OCI-LY1 (cell line): Measurements from ENCODE around the gene TUBA1C.
A peak's percentile ranks its signal among the peaks of the same experiment; 100 is the strongest.

Experiments used
- H2AFZ ChIP-seq: fragments of 200-600 bp; sonication (generic), shearing (Covaris generic); 2 replicates; pipeline ENCODE4 v1.6.0; 2014; ENCODE audit warnings: antibody characterized with exemption, mild to moderate bottlenecking, low read length
- H3F3A ChIP-seq: fragments of 200-600 bp; sonication (generic), shearing (Covaris generic); 2 replicates; pipeline ENCODE4 v1.6.0; 2014; ENCODE audit warnings: mild to moderate bottlenecking, antibody characterized with exemption, low read length, moderate library complexity; ENCODE audit not compliant: insufficient read depth
- H3K27ac ChIP-seq: fragments of 200-600 bp; sonication (generic); 2 replicates; pipeline ENCODE4 v1.5.1; 2014; ENCODE audit warnings: low read length, mixed run types, mild to moderate bottlenecking, low read depth; ENCODE audit not compliant: poor library complexity, severe bottlenecking
- H3K27me3 ChIP-seq: fragments of 200-600 bp; sonication (generic); 2 replicates; pipeline ENCODE4 v1.6.0; 2014; ENCODE audit warnings: antibody characterized with exemption, mild to moderate bottlenecking, low read length, moderate library complexity; ENCODE audit not compliant: insufficient read depth
- H3K36me3 ChIP-seq: fragments of 200-600 bp; sonication (generic); 2 replicates; pipeline ENCODE4 v1.6.1; 2014; ENCODE audit warnings: mild to moderate bottlenecking, antibody characterized with exemption, low read length, moderate library complexity, mixed read lengths; ENCODE audit not compliant: insufficient read depth
- H3K4me1 ChIP-seq: fragments of 200-600 bp; sonication (generic); 2 replicates; pipeline ENCODE4 v1.5.1; 2014; ENCODE audit warnings: mild to moderate bottlenecking, low read length, moderate library complexity; ENCODE audit not compliant: insufficient read depth, severe bottlenecking
- H3K4me2 ChIP-seq: fragments of 200-600 bp; sonication (generic), shearing (Covaris generic); 2 replicates; pipeline ENCODE4 v1.6.1; 2014; ENCODE audit warnings: low read length
- H3K4me3 ChIP-seq: fragments of 200-600 bp; sonication (generic); 2 replicates; pipeline ENCODE4 v1.5.1; 2014; ENCODE audit warnings: low read length, low read depth, mild to moderate bottlenecking, mixed read lengths; ENCODE audit not compliant: poor library complexity, severe bottlenecking
- H3K79me2 ChIP-seq: fragments of 200-600 bp; shearing (Covaris generic); 2 replicates; pipeline ENCODE4 v1.6.1; 2016; ENCODE audit warnings: mixed run types, low read length, mixed read lengths; ENCODE audit not compliant: insufficient read depth
- H3K9ac ChIP-seq: fragments of 200-600 bp; sonication (generic), shearing (Covaris generic); 2 replicates; pipeline ENCODE4 v1.6.1; 2014; ENCODE audit warnings: mild to moderate bottlenecking, low read length, mixed read lengths
- H3K9me2 ChIP-seq: fragments of 200-600 bp; sonication (generic), shearing (Covaris generic); 2 replicates; pipeline ENCODE4 v1.6.1; 2014; ENCODE audit warnings: low read depth, mild to moderate bottlenecking, low read length, mixed read lengths
- H3K9me3 ChIP-seq: fragments of 200-600 bp; shearing (Covaris generic); 2 replicates; pipeline ENCODE4 v1.6.1; 2014; ENCODE audit warnings: low read length, mixed read lengths
- H4K20me1 ChIP-seq: fragments of 200-600 bp; sonication (generic), shearing (Covaris generic); 2 replicates; pipeline ENCODE4 v1.6.0; 2016; ENCODE audit warnings: mild to moderate bottlenecking, low read length; ENCODE audit not compliant: insufficient read depth
- CTCF ChIP-seq: fragments of 200-600 bp; sonication (generic), shearing (Covaris generic); IDR thresholded peaks from 2 replicates; pipeline ENCODE4 v1.5.1; 2017; ENCODE audit warnings: mild to moderate bottlenecking, antibody characterized with exemption, low read length, moderate library complexity, mixed read lengths
- EZH2 ChIP-seq: fragments of 200-600 bp; sonication (generic), shearing (Covaris generic); IDR thresholded peaks from 2 replicates; pipeline ENCODE4 v1.8.0; 2017; ENCODE audit warnings: borderline replicate concordance, mixed run types, mild to moderate bottlenecking, antibody characterized with exemption, low read length, moderate library complexity, mixed read lengths

The TUBA1C gene

DNA sequence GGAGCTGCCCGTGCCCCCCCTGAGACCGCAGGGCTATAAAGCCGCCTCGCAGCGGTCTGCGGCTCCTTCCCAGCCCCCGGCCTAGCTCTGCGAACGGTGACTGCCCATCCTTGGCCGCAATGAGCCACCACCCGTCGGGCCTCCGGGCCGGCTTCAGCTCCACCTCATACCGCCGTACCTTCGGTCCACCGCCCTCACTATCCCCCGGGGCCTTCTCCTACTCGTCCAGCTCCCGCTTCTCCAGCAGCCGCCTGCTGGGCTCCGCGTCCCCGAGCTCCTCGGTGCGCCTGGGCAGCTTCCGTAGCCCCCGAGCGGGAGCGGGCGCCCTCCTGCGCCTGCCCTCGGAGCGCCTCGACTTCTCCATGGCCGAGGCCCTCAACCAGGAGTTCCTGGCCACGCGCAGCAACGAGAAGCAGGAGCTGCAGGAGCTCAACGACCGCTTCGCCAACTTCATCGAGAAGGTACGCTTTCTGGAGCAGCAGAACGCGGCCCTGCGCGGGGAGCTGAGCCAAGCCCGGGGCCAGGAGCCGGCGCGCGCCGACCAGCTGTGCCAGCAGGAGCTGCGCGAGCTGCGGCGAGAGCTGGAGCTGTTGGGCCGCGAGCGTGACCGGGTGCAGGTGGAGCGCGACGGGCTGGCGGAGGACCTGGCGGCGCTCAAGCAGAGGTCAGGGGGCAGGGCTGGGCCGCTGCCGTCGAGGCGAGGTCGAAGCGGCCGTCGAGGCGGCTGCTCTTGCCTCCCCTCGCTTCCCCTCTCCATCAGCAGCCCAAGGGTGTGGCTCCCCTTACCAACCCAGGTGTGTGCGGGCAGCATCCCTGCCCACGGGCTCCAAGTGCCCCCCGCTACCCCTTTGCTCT lies 30.4 kb downstream of the TUBA1C start, which contains the start of gene PRPH:
TSS of gene PRPH (plus strand) at position 66 of the 855 bp plus-strand sequence. CDS start at position 120, 54 bp downstream.
- Histone ChIP-seq H3F3A (no peaks in the 10 kb centered on the region), H3K9me3 (no peaks in the 10 kb centered on the region), H3K79me2 (no peaks in the 10 kb centered on the region), H2AFZ (no peak within 1 kb of the TSS), H3K9me2 (no peaks in the 10 kb centered on the region), H4K20me1 (no peaks in the 10 kb centered on the region), H3K4me3 (no peak within 1 kb of the TSS), H3K27ac (no peak within 1 kb of the TSS), H3K27me3 (peaks cover 4% of the 10 kb centered on the region; the same call in 1 of the 2 replicates), H3K4me1 (peaks cover 8% of the 10 kb centered on the region), H3K4me2 (no peak within 1 kb of the TSS), H3K9ac (no peak within 1 kb of the TSS), H3K36me3 (no peaks in the 10 kb centered on the region)
- TF ChIP-seq CTCF (no peak), EZH2 (no peak)

DNA sequence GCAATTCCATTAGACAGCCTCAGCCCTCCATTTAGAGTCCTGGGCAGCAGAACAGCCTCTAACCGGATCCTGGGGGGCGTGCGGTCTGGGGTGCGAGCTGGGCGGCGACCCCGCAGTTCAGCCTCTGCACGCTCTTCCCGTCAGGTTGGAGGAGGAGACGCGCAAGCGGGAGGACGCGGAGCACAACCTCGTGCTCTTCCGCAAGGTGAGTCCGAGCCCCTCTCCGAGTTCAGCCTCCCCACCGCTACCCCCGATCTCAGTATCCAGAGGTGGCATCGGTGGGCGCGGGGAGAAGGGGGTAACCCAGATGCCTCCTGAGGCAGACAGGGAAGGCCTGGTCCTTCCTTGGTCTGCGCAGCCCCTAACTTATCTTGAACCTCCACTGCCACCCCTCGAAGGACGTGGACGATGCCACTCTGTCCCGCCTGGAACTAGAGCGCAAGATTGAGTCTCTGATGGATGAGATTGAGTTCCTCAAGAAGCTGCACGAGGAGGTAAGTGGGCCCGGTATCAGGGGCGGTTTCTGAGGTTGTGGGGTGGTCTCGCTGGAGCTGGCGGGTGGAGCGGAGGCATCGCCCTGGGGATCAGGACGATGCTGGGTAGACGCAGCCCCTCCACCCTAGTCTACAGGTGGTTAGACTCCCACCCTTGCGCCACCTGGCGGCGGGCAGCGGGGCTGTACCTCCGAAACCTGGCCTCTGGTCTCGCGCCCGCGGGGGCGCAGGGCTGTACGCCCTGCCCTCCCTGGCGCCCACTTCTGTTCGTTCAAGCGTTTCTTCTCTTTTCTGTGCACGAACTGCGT lies 31.4 kb downstream of the TUBA1C start:
- H2AFZ ChIP-seq = no peak overlapping the region
- H3K36me3 ChIP-seq = no peaks in the 10 kb centered on the region
- no peak overlapping the region for H3K27ac ChIP-seq
- H4K20me1 ChIP-seq = no peaks in the 10 kb centered on the region
- peak overlapping the region; percentile 50 for H3K4me3 ChIP-seq
- no peaks in the 10 kb centered on the region for H3K9me2 ChIP-seq
- peak overlapping the region; percentile 79 for H3K4me2 ChIP-seq
- no peaks in the 10 kb centered on the region for H3K79me2 ChIP-seq
- peaks cover 4% of the 10 kb centered on the region; the same call in 1 of the 2 replicates for H3K27me3 ChIP-seq
- no peak overlapping the region for H3K9ac ChIP-seq
- TF ChIP-seq CTCF (peak; percentile 91), EZH2 (no peak)
- no peaks in the 10 kb centered on the region for H3K9me3 ChIP-seq
- no peaks in the 10 kb centered on the region for H3F3A ChIP-seq
- H3K4me1 ChIP-seq = peaks cover 8% of the 10 kb centered on the region

DNA sequence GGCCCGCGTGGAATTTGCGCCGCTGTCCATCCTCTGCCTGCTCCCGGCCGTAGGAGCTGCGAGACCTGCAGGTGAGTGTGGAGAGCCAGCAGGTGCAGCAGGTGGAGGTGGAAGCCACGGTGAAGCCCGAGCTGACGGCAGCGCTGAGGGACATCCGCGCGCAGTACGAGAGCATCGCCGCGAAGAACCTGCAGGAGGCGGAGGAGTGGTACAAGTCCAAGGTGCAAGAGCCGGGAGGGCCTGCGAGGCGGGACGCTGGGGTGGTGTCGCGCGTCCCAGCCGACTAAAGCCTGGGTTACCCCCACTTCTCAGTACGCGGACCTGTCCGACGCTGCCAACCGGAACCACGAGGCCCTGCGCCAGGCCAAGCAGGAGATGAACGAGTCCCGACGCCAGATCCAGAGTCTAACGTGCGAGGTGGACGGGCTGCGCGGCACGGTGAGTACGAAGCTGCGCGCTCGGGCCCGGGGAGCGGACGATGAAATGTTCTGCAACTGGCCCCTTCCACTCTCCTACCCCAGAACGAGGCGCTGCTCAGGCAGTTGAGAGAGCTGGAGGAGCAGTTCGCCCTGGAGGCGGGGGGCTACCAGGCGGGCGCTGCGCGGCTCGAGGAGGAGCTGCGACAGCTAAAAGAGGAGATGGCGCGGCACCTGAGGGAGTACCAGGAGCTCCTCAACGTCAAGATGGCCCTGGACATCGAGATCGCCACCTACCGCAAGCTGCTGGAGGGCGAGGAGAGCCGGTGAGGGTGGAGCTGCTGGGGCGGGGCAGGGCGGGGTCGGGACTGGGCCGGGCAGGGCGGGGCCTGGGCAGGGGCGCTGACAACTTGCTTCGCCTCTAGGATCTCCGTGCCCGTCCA lies 32.2 kb downstream of the TUBA1C start:
- TF ChIP-seq CTCF = peak; percentile 54
- TF ChIP-seq EZH2 = no peak
- H3F3A ChIP-seq = no peaks in the 10 kb centered on the region
- no peak overlapping the region for H2AFZ ChIP-seq
- no peaks in the 10 kb centered on the region for H3K9me2 ChIP-seq
- no peaks in the 10 kb centered on the region for H3K36me3 ChIP-seq
- no peak overlapping the region for H3K27ac ChIP-seq
- H3K4me2 ChIP-seq = peak overlapping the region; percentile 79
- H3K79me2 ChIP-seq = no peaks in the 10 kb centered on the region
- no peaks in the 10 kb centered on the region for H4K20me1 ChIP-seq
- no peak overlapping the region for H3K9ac ChIP-seq
- H3K9me3 ChIP-seq = no peaks in the 10 kb centered on the region
- H3K27me3 ChIP-seq = peaks cover 4% of the 10 kb centered on the region; the same call in 1 of the 2 replicates
- H3K4me3 ChIP-seq = peak overlapping the region; percentile 50
- H3K4me1 ChIP-seq = peaks cover 8% of the 10 kb centered on the region
